RPMI7951 (cell line): ENCODE measurements around the gene PTPRT. TPM values are rescaled to one million over a fixed set of nuclear protein-coding genes. Genes with fewer than 3 reads are reported as not detected.

Experiments used
- DNase-seq: peaks from one replicate; pipeline ENCODE4 v3.0.0-alpha.2; 2012; ENCODE audit warnings: low read depth
- total RNA-seq: library from RNA; depleted of rRNA; stranded (reverse); fragments of >200 nt; shearing (Covaris generic); gene quantifications from 2 replicates; pipeline ENCODE4 v1.2.3, GENCODE V29; 2014

Gene PTPRT
- total RNA-seq, 1 experiment from 2014 or later: not detected

- no peak for DNase-seq
These were observed 1137.8 kb downstream of the PTPRT start for GRCh38 chr20:42051921-42052320.

- DNase-seq: no peak
These were observed 1143.2 kb downstream of the PTPRT start for GRCh38 chr20:42046371-42047085.

GRCh38 chr20:42043921-42044320, 1145.8 kb downstream of the PTPRT start:
- DNase-seq: no peak

GRCh38 chr20:42041000-42041565, 1148.6 kb downstream of the PTPRT start:
- DNase-seq: no peak

- DNase-seq: no peak
These were observed 1161.9 kb downstream of the PTPRT start for GRCh38 chr20:42027746-42028268.

GRCh38 chr20:42026599-42026998, 1163.1 kb downstream of the PTPRT start:
- DNase-seq: no peak

GRCh38 chr20:42024653-42025052, 1165.1 kb downstream of the PTPRT start:
- DNase-seq: no peak
